Heart right ventricle (tissue), 16 donors: ENCODE results near the gene ECSCR. TPM values are rescaled to one million over a fixed set of nuclear protein-coding genes. Genes with fewer than 3 reads are reported as not detected.

Experiments used
- ATAC-seq, 8 donors: fragments of 200-7000 bp; cut with Tn5 transposase; one replicate each; pipeline ENCODE4 v1.9.1; 2020; ENCODE audit warnings: mild to moderate bottlenecking in 8 of 8, moderate library complexity in 8 of 8, moderate number of reproducible peaks in 1 of 8
- DNase-seq, 2 donors: peaks; one replicate each; pipeline ENCODE4 v3.0.0-alpha.2; 2020
- H3K27ac ChIP-seq, 10 donors: fragments of 200-600 bp; sonication (generic) in 2 of 10; one replicate each; pipeline versions ENCODE4 v1.5.0 to v1.8.0; 2020 to 2022; ENCODE audit warnings: mild to moderate bottlenecking in 3 of 10
- H3K27me3 ChIP-seq, 7 donors: fragments of 200-600 bp; one replicate each; pipeline ENCODE4 v1.8.0; 2021 to 2022; ENCODE audit warnings: mild to moderate bottlenecking in 2 of 7
- H3K36me3 ChIP-seq, 9 donors: fragments of 200-600 bp; sonication (generic) in 1 of 9; one replicate each; pipeline versions ENCODE4 v1.5.0 to v1.8.0; 2020 to 2022; ENCODE audit warnings: mild to moderate bottlenecking in 2 of 9
- H3K4me1 ChIP-seq, 9 donors: fragments of 200-600 bp; sonication (generic) in 1 of 9; one replicate each; pipeline versions ENCODE4 v1.5.0 to v1.8.0; 2020 to 2022; ENCODE audit warnings: mild to moderate bottlenecking in 4 of 9
- H3K4me3 ChIP-seq, 10 donors: fragments of 200-600 bp; sonication (generic) in 2 of 10; one replicate each; pipeline versions ENCODE4 v1.5.0 to v1.8.0; 2020 to 2022; ENCODE audit warnings: mild to moderate bottlenecking in 7 of 10, moderate library complexity in 2 of 10
- H3K9me3 ChIP-seq, 11 donors: fragments of 200-600 bp in 10 of 11; sonication (generic) in 2 of 11; one replicate each; pipeline versions ENCODE4 v1.5.0 to v1.8.0; 2013 to 2022; ENCODE audit warnings: mild to moderate bottlenecking in 2 of 11, control low read depth in 1 of 11, moderate library complexity in 1 of 11
- CTCF ChIP-seq, 9 donors: fragments of 200-600 bp; sonication (generic) in 2 of 9; IDR thresholded peaks; one replicate each; pipeline versions ENCODE4 v1.5.0 to v1.8.0; 2021 to 2022; ENCODE audit warnings: antibody characterized with exemption in 9 of 9, mild to moderate bottlenecking in 5 of 9, moderate library complexity in 1 of 9
- WGBS, 2 donors: extraction: QIAGEN DNeasy Blood & Tissue Kit; methylation state at CpG; one replicate each; pipeline ENCODE4 v1.1.7; 2013; ENCODE audit warnings: inconsistent platforms in 1 of 2; 5-methylcytosine and 5-hydroxymethylcytosine counted together
- intact Hi-C, 10 donors: fragments of 100-400 bp; cut with DNase I; formaldehyde crosslinking; loops; one replicate each; pipeline versions ENCODE4 v1.11.1 to v1.14.2; 2022
- polyA plus RNA-seq, 2 donors: library from polyadenylated mRNA; stranded (reverse); fragments of 200-250 nt; gene quantifications; one replicate each; pipeline ENCODE4 v1.2.3, GENCODE V29; 2013
- total RNA-seq, 10 donors: library from RNA; stranded (reverse); fragmentation: NEBNext Ultra II Directional in 3 of 10; extraction: Animal tissue kit (Norgen Biotek cat#: 25700) in 3 of 10; gene quantifications; one replicate each; pipeline versions ENCODE4 v1.2.1 to v1.2.4, GENCODE V29; 2021 to 2023
- donor health status: Arrhythmogenic right ventricular cardiomyopathy.
- donor health status: ischemic (EF 13 %, LVEDD 7.1; RV severe dilation, severe dysfunction).
- donor health status: healthy with polysubstance abuse.
- donor health status: DM: no; HTN: yes; CAD: no.
- donor health status: DM: no; HTN: no; CAD: no.
- donor health status: ischemic (EF 25% LVEDD 6.9; RV normal size, moderate dysfunction).
- donor health status: ischemic (EF 25% LVEDD 5.7; RV mildly dilated, moderate dysfunction).
- donor health status: healthy.
- donor health status: DM: yes; HTN: yes; CAD: no.
- donor health status: Ischemic cardiomyopathy.
- donor health status: ischemic (EF 35%, LVEDD 5.7; RV mildly dilated, moderate dysfunction).
- donor health status: nonischemic (EF 11% LVEDD 7.7; RV severe dilation, severe dysfunction).
- donor health status: DM: yes; HTN: yes; CAD: no.
- donor health status: PGD.
- donor health status: ischemic (EF 29% LVEDD 5.4; RV normal size, mild dysfunction).
- donor health status: nonischemic (EF 23%, LVEDD 6.1; RV moderate dilation, normal function).

The ECSCR gene
- total and polyA plus RNA-seq, 12 donors: 11.0 to 64.2 (median 19.2) TPM

- H3K36me3 ChIP-seq: peaks cover 0 to 68% (median 22%) of the 10 kb centered on the region in 9 donors
- H3K4me1 ChIP-seq: peaks cover 0 to 16% (median 12%) of the 10 kb centered on the region in 9 donors
- no peak overlapping the region for H3K4me3 ChIP-seq
- 95 to 97% methylated on average over 3 of the region's 3 CpGs for WGBS, 2 donors
- no peaks in the 10 kb centered on the region for H3K27me3 ChIP-seq
- H3K27ac ChIP-seq: no peak overlapping the region
- no peak for TF ChIP-seq CTCF (IDR thresholded peaks at IDR 0.05)
- no peaks in the 10 kb centered on the region for H3K9me3 ChIP-seq
- DNase-seq: no peak
- intact Hi-C loops: loop anchor here in 1 of 10 donors (5.0 kb wide), 1 partner anchor 47 kb away; the partner anchor contains the start of gene STING1
- no peak for ATAC-seq
Measured at GRCh38 chr5:139435676-139436075, 26.9 kb downstream of the ECSCR start.

- H3K36me3 ChIP-seq: peaks cover 0 to 99% (median 38%) of the 10 kb centered on the region in 9 donors
- no peak for TF ChIP-seq CTCF (IDR thresholded peaks at IDR 0.05)
- intact Hi-C loops: no loop called here
Measured at GRCh38 chr5:139431706-139432105, 30.8 kb downstream of the ECSCR start.

GRCh38 chr5:139430015-139430414 lies 32.5 kb downstream of the ECSCR start:
- Histone ChIP-seq H3K4me1 (no peaks in the 10 kb centered on the region), H3K27ac (no peak overlapping the region), H3K4me3 (no peak overlapping the region), H3K36me3 (peaks cover 0 to 100% (median 37%) of the 10 kb centered on the region in 9 donors), H3K9me3 (no peaks in the 10 kb centered on the region), H3K27me3 (no peaks in the 10 kb centered on the region)
- TF ChIP-seq CTCF (IDR thresholded peaks at IDR 0.05): no peak
- 78 to 83% methylated on average over 2 of the region's 2 CpGs for WGBS, 2 donors
- no peak for DNase-seq
- ATAC-seq: no peak
- intact Hi-C loops: no loop called here

More at GRCh38 chr5:139431706-139432105, 30.8 kb downstream of the ECSCR start:
- no peaks in the 10 kb centered on the region for H3K4me1 ChIP-seq
- no peak overlapping the region for H3K27ac ChIP-seq
- DNase-seq (no peak), ATAC-seq (no peak)
- no peaks in the 10 kb centered on the region for H3K27me3 ChIP-seq
- WGBS, 2 donors: 85% methylated on average over 1 of the region's 1 CpG
- H3K4me3 ChIP-seq: no peak overlapping the region
- H3K9me3 ChIP-seq: no peaks in the 10 kb centered on the region

- DNase-seq: no peak
- no peak for ATAC-seq
- H3K27me3 ChIP-seq: no peaks in the 10 kb centered on the region
- no peak for TF ChIP-seq CTCF (IDR thresholded peaks at IDR 0.05)
- H3K4me1 ChIP-seq: peaks cover 0 to 3% (median 0%) of the 10 kb centered on the region in 9 donors
- intact Hi-C loops: loop anchor here in 7 of 10 donors (1.0 to 10.0 kb wide), 5 partner anchors 82 to 338 kb away; no protein-coding TSS in a partner anchor
- peaks cover 0 to 98% (median 28%) of the 10 kb centered on the region in 9 donors for H3K36me3 ChIP-seq
- H3K4me3 ChIP-seq: no peak overlapping the region
- H3K27ac ChIP-seq: no peak overlapping the region
- WGBS, 2 donors: 69 to 82% methylated on average over 8 of the region's 8 CpGs
- H3K9me3 ChIP-seq: no peaks in the 10 kb centered on the region
Measured at GRCh38 chr5:139426203-139426885, 36.2 kb downstream of the ECSCR start.
